Measurements from ENCODE around the gene TRAPPC1. TPM values are rescaled to one million over a fixed set of nuclear protein-coding genes. Genes with fewer than 3 reads are reported as not detected.

TRAPPC1 gene
- total and polyA plus RNA-seq, 2 of the 4 experiments (the other 2 are of a cell fraction): 50.4 to 303 TPM

- Histone ChIP-seq H3K36me3 (ENCODE audit: control insufficient read depth, insufficient read depth, low read length) (no peaks in the 10 kb centered on the region), H3K23ac (ENCODE audit: low read depth, low read length) (no peak overlapping the region), H2AFZ (replicated peaks; ENCODE audit: low read length, poor library complexity) (no peak overlapping the region), H3K4ac (ENCODE audit: low read depth, low read length) (no peak overlapping the region), H2AK5ac (ENCODE audit: low read depth, low read length) (no peak overlapping the region), H3K9me1 (ENCODE audit: insufficient read depth, low read length) (no peaks in the 10 kb centered on the region), H3K14ac (replicated peaks; ENCODE audit: low read depth, low read length) (no peak overlapping the region), H4K91ac (ENCODE audit: insufficient read depth, low read depth, low read length) (no peak overlapping the region), H3K9ac (ENCODE audit: low read depth, low read length) (no peak overlapping the region), H4K5ac (ENCODE audit: low read depth, low read length) (no peak overlapping the region), H3K4me3 (ENCODE audit: insufficient read depth, low read depth, low read length) (no peak overlapping the region), H3K9me3 (ENCODE audit: control insufficient read depth, insufficient read depth, low read length) (no peaks in the 10 kb centered on the region), H2BK5ac (ENCODE audit: low read depth, low read length, poor library complexity, severe bottlenecking) (no peak overlapping the region), H3K56ac (ENCODE audit: extremely low read depth, insufficient read depth, low read length) (no peak overlapping the region), H2BK15ac (ENCODE audit: low read depth, low read length) (no peak overlapping the region), H3K4me1 (ENCODE audit: control insufficient read depth, insufficient read depth, low read length) (no peaks in the 10 kb centered on the region), H4K8ac (ENCODE audit: low read depth in 2 of 2, low read length in 2 of 2) (no peak overlapping the region), H4K20me1 (ENCODE audit: insufficient read depth, low read length) (no peaks in the 10 kb centered on the region), H2BK20ac (ENCODE audit: low read depth, low read length) (no peak overlapping the region), H2AK9ac (replicated peaks; ENCODE audit: low read depth, low read length, poor library complexity) (no peak overlapping the region), H3K18ac (ENCODE audit: low read depth, low read length) (no peak overlapping the region), H3K27me3 (ENCODE audit: control insufficient read depth, insufficient read depth, low read length) (peaks cover 13% of the 10 kb centered on the region), H3K4me2 (ENCODE audit: low read depth, low read length) (no peak overlapping the region), H2BK120ac (ENCODE audit: low read depth, low read length) (no peak overlapping the region), H3K27ac (ENCODE audit: insufficient read depth, low read length) (no peak overlapping the region), H3K79me1 (ENCODE audit: low read depth in 1 of 2, low read length in 2 of 2) (no peaks in the 10 kb centered on the region)
- in situ Hi-C loops (cut with MboI; ENCODE audit: low sequenced_read_pairs) (no loop called here), dilution Hi-C loops (cut with HindIII; ENCODE audit: low sequenced_read_pairs, unreplicated experiment) (no loop called here), intact Hi-C loops (cut with micrococcal nuclease) (no loop called here)
- CTCF ChIA-PET: interaction anchor here (0.6 kb wide), 1 partner anchor 170 kb away, joined by 6 read pairs; no protein-coding TSS in a partner anchor
- POLR2A ChIA-PET (ENCODE audit: unreplicated experiment): no interaction called here
- WGBS, 2 experiments (ENCODE audit: extremely low coverage in 2 of 2, insufficient read length in 1 of 2): no CpG with 5 or more reads among the region's 2 CpGs
- ATAC-seq (ENCODE audit: low read depth) (no peak), DNase-seq (no peak)
- no TSS peak for BruUV-seq (replicated peaks)
- TF ChIP-seq CTCF (conservative IDR thresholded peaks at IDR 0.05; ENCODE audit: low read depth, low read length) (no peak), CHD1 (IDR thresholded peaks at IDR 0.05; ENCODE audit: low read depth, low read length) (no peak), ELK1 (IDR thresholded peaks at IDR 0.05; ENCODE audit: borderline replicate concordance, low read depth, low read length) (no peak), CEBPB (IDR thresholded peaks at IDR 0.05; ENCODE audit: low read depth, low read length) (no peak), MAFK (IDR thresholded peaks at IDR 0.05; ENCODE audit: low read depth, low read length) (peak; percentile 67)
Observed at GRCh38 chr17:7967751-7968150, 36.0 kb upstream of the TRAPPC1 start.

Measured in IMR-90 (cell line).